Endodermal cell (in vitro differentiated cells): Measurements from ENCODE around the gene KIF3A. TPM values are rescaled to one million over a fixed set of nuclear protein-coding genes. Genes with fewer than 3 reads are reported as not detected.
"Not testable (repeated sequence)": the region's sequence is repeated elsewhere in the genome, so short reads cannot be mapped to it uniquely, and the experiment has no call there.

Experiments
- DNase-seq: peaks from one replicate; pipeline ENCODE4 v3.0.0-alpha.2; 2017
- H3K27ac ChIP-seq: 2 replicates; pipeline ENCODE4 v1.5.1; 2013; ENCODE audit warnings: mild to moderate bottlenecking, low read depth, low read length, moderate library complexity
- H3K27me3 ChIP-seq: 2 replicates; pipeline ENCODE4 v1.6.1; 2013; ENCODE audit warnings: mild to moderate bottlenecking, low read length, moderate library complexity; ENCODE audit not compliant: insufficient read depth, control insufficient read depth, poor library complexity, severe bottlenecking
- H3K36me3 ChIP-seq: 2 replicates; pipeline ENCODE4 v1.7.0; 2013; ENCODE audit warnings: mild to moderate bottlenecking, low read length, moderate library complexity; ENCODE audit not compliant: control insufficient read depth, insufficient read depth
- H3K4me1 ChIP-seq: one replicate; pipeline ENCODE4 v1.7.0; 2013; ENCODE audit warnings: low read length; ENCODE audit not compliant: control insufficient read depth, insufficient read depth
- H3K4me3 ChIP-seq: 2 replicates; pipeline ENCODE4 v1.5.1; 2013; ENCODE audit warnings: mild to moderate bottlenecking, low read length, moderate library complexity
- H3K9ac ChIP-seq: 2 replicates; pipeline ENCODE4 v1.6.1; 2013; ENCODE audit warnings: mild to moderate bottlenecking, low read length, moderate library complexity; ENCODE audit not compliant: poor library complexity, severe bottlenecking; ENCODE audit errors: extremely low read depth
- H3K9me3 ChIP-seq: 2 replicates; pipeline ENCODE4 v1.6.1; 2013; ENCODE audit warnings: mild to moderate bottlenecking, low read length, moderate library complexity; ENCODE audit not compliant: control insufficient read depth
- H3K27ac Mint-ChIP-seq: 2 replicates; pipeline ENCODE4 v1.8.0; 2020; ENCODE audit warnings: mixed read lengths
- H3K27me3 Mint-ChIP-seq: 2 replicates; pipeline ENCODE4 v1.8.0; 2021; ENCODE audit warnings: mild to moderate bottlenecking, mixed read lengths; ENCODE audit not compliant: insufficient read depth
- H3K36me3 Mint-ChIP-seq: 2 replicates; pipeline ENCODE4 v1.8.0; 2020; ENCODE audit warnings: low read depth, mixed read lengths
- H3K4me1 Mint-ChIP-seq: 2 replicates; pipeline ENCODE4 v1.8.0; 2020; ENCODE audit warnings: mixed read lengths
- H3K4me3 Mint-ChIP-seq: 2 replicates; pipeline ENCODE4 v1.8.0; 2020; ENCODE audit warnings: mild to moderate bottlenecking, moderate library complexity, mixed read lengths
- H3K9me3 Mint-ChIP-seq: 2 replicates; pipeline ENCODE4 v1.8.0; 2020; ENCODE audit warnings: mild to moderate bottlenecking, mixed read lengths
- WGBS, 2 experiments: methylation state at CpG; one replicate each; pipeline versions ENCODE4 v1.1.5 to v1.1.7; 2013; ENCODE audit warnings: missing lambda C conversion rate in 2 of 2, mixed read lengths in 1 of 2; ENCODE audit not compliant: insufficient coverage in 1 of 2, insufficient read length in 1 of 2; 5-methylcytosine and 5-hydroxymethylcytosine counted together
- total RNA-seq, 2 donors: library from RNA; stranded (reverse); fragmentation: NEBNext Ultra II Directional in 1 of 2; extraction: Animal tissue kit (Norgen Biotek cat#: 25700) in 1 of 2; gene quantifications; 2 replicates in 1 of 2; 3 replicates in 1 of 2; pipeline ENCODE4 v1.2.1, GENCODE V29; 2021
- TF ChIP-seq, protein P1 (sequence below): fragments of 200-600 bp; sonication (generic); conservative IDR thresholded peaks from 2 replicates; pipeline ENCODE4 v1.5.0; 2021; ENCODE audit warnings: antibody characterized with exemption, mild to moderate bottlenecking

Gene KIF3A
- total RNA-seq, 2 donors from 2014 or later, result 19.6 to 25.2 TPM

DNA sequence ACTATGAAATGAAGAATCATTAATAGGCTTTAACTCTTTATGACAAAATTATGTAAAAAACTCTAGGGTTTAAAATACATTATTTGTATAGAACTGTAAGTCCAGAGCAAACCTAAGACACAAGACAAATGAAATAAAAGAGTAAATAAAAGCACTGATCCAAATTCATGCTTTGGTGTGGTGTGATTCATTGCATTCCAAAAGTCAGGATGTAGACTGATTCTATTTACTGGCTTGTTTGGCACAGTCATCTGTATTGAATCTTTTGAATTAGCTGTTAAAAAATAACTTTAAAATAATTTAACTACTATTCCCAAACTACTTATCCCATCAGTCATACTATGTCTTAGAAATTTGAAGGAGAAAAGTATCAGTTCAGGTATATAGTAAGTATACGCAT lies 32.5 kb downstream of the KIF3A start:
- Histone ChIP-seq H3K4me3 (no peak overlapping the region), H3K4me1 (no peaks in the 10 kb centered on the region), H3K9me3 (no peaks in the 10 kb centered on the region), H3K27ac (no peak overlapping the region), H3K36me3 (peaks cover 36% of the 10 kb centered on the region), H3K9ac (no peak overlapping the region), H3K27me3 (no peaks in the 10 kb centered on the region)
- no peak overlapping the region for H3K27ac Mint-ChIP-seq
- H3K27me3 Mint-ChIP-seq, result no peaks in the 10 kb centered on the region
- peaks cover 24% of the 10 kb centered on the region for H3K36me3 Mint-ChIP-seq
- H3K9me3 Mint-ChIP-seq, result no peaks in the 10 kb centered on the region
- no CpG with 5 or more reads among the region's 1 CpG for WGBS, 2 experiments
- H3K4me1 Mint-ChIP-seq, result no peaks in the 10 kb centered on the region
- TF ChIP-seq, protein P1, sequence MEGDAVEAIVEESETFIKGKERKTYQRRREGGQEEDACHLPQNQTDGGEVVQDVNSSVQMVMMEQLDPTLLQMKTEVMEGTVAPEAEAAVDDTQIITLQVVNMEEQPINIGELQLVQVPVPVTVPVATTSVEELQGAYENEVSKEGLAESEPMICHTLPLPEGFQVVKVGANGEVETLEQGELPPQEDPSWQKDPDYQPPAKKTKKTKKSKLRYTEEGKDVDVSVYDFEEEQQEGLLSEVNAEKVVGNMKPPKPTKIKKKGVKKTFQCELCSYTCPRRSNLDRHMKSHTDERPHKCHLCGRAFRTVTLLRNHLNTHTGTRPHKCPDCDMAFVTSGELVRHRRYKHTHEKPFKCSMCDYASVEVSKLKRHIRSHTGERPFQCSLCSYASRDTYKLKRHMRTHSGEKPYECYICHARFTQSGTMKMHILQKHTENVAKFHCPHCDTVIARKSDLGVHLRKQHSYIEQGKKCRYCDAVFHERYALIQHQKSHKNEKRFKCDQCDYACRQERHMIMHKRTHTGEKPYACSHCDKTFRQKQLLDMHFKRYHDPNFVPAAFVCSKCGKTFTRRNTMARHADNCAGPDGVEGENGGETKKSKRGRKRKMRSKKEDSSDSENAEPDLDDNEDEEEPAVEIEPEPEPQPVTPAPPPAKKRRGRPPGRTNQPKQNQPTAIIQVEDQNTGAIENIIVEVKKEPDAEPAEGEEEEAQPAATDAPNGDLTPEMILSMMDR, result no peak
- H3K4me3 Mint-ChIP-seq, result no peak overlapping the region
- DNase-seq, result no peak

DNA sequence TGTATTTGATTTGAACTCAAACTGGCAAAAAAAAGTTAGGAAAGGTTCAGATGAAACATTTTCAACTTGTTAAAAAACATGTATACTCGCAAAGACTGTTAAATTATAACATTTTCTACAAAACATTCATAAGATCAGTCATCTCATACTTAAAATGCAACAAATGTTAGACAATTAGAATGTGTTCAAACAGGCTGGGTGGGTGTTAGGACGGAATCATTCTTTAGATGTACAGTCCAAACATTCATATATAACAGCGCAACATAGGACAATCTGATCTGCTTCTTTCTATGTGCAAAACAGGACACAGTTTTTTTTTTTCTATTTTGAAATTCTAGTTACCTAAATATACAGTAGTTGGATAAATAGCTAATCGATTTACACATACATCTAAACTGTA lies 41.4 kb downstream of the KIF3A start:
- Mint-ChIP-seq H3K4me1 (no peaks in the 10 kb centered on the region), H3K27me3 (no peaks in the 10 kb centered on the region), H3K9me3 (no peaks in the 10 kb centered on the region), H3K4me3 (no peak overlapping the region), H3K36me3 (peaks cover 36% of the 10 kb centered on the region), H3K27ac (no peak overlapping the region)
- Histone ChIP-seq H3K4me3 (no peak overlapping the region), H3K9ac (no peak overlapping the region), H3K4me1 (no peaks in the 10 kb centered on the region), H3K36me3 (peaks cover 23% of the 10 kb centered on the region), H3K9me3 (no peaks in the 10 kb centered on the region), H3K27ac (no peak overlapping the region), H3K27me3 (no peaks in the 10 kb centered on the region)
- 94% methylated on average over 3 of the region's 4 CpGs; no CpG with 5 or more reads in 1 of the 2 experiments for WGBS, 2 experiments
- TF ChIP-seq, protein P1, result no peak
- no peak for DNase-seq

DNA sequence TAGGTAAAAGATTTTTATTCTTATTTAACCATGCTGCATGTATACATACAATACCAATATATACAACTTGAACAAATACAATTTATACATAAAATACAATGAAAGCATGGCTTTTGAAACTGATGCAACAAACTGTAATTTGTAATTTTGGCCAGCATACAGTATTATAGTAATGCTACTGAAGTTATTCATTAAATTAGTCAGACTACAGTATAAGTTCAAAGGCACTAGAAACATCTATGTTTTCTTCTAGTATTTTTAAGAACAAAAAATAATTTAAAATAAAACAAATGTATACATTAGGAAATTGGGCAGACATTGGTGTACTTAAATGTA lies 44.7 kb downstream of the KIF3A start:
- Histone ChIP-seq H3K27me3 (no peaks in the 10 kb centered on the region), H3K9me3 (no peaks in the 10 kb centered on the region), H3K4me3 (no peak overlapping the region), H3K36me3 (peaks cover 4% of the 10 kb centered on the region), H3K27ac (no peak overlapping the region), H3K9ac (no peak overlapping the region), H3K4me1 (no peaks in the 10 kb centered on the region)
- no peak overlapping the region for H3K4me3 Mint-ChIP-seq
- H3K27ac Mint-ChIP-seq, result no peak overlapping the region
- no peak for DNase-seq
- no peaks in the 10 kb centered on the region for H3K4me1 Mint-ChIP-seq
- TF ChIP-seq, protein P1, result no peak
- H3K36me3 Mint-ChIP-seq, result peaks cover 12% of the 10 kb centered on the region
- H3K27me3 Mint-ChIP-seq, result no peaks in the 10 kb centered on the region
- H3K9me3 Mint-ChIP-seq, result no peaks in the 10 kb centered on the region

DNA sequence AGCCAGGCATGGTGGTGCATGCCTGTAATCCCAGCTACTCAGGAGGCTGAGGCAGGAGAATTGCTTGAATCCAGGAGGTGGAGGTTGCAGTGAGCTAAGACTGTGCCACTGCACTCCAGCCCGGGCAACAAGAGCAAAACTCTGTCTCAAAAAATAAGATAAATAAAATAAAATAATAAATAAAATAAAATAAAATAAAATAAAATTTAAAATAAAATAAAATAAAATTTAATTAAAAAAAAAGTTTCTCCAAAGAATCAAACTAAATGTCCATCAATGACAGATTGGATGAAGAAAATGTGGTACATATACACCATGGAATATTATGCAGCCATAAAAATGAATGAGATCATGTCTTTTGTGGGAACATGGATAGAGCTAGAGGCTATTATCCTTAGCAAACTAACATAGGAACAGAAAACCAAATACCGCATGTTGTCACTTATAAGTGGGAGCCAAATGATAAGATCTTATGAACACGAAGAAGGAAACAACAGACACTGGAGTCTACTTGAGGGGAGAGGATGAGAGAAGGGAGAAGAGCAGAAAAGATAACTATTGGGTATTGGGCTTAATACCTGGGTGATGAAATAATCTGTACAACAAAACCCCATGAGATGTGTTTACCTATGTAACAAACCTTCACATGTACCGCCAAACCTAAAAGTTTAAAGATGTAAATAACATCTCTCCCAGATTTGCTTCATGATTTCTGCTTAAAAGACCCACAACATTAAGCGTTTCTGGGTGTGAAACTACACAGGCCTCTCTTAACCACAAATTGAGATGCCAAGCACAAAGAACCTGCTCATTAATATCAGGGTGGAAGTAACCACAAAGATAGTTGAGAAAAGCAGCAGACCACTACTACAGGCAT lies 45.4 kb downstream of the KIF3A start:
- 96 to 98% methylated on average over 4 of the region's 5 CpGs for WGBS, 2 experiments
- not testable (repeated sequence) for DNase-seq, H3K36me3 Mint-ChIP-seq, H3K36me3 ChIP-seq, H3K9ac ChIP-seq, H3K27ac ChIP-seq, H3K27ac Mint-ChIP-seq, H3K4me3 ChIP-seq, H3K9me3 ChIP-seq, H3K27me3 Mint-ChIP-seq, H3K9me3 Mint-ChIP-seq, H3K4me1 Mint-ChIP-seq, H3K4me3 Mint-ChIP-seq, H3K27me3 ChIP-seq, H3K4me1 ChIP-seq
